Measurements from ENCODE around the gene FRMPD2. TPM values are rescaled to one million over a fixed set of nuclear protein-coding genes. Genes with fewer than 3 reads are reported as not detected.
"Not testable (repeated sequence)": the region's sequence is repeated elsewhere in the genome, so short reads cannot be mapped to it uniquely, and the experiment has no call there.

The FRMPD2 gene
- total RNA-seq, 2 donors from 2014 or later = 0.17 TPM; not detected in 1

- Mint-ChIP-seq H3K27me3 (peaks cover 41% of the 10 kb centered on the region), H3K36me3 (ENCODE audit: low read depth) (no peaks in the 10 kb centered on the region), H3K27ac (no peak overlapping the region), H3K4me3 (no peak overlapping the region), H3K4me1 (peaks cover 2% of the 10 kb centered on the region)
- H3K9me3 ChIP-seq (ENCODE audit: control insufficient read depth, low read length, poor library complexity, severe bottlenecking) = no peaks in the 10 kb centered on the region
- no peak for ATAC-seq
- no peak for DNase-seq
Observed at GRCh38 chr10:48245977-48246376, 28.5 kb downstream of the FRMPD2 start.

GRCh38 chr10:48243921-48244320 is 30.6 kb downstream of the FRMPD2 start:
- H3K27me3 Mint-ChIP-seq = peaks cover 40% of the 10 kb centered on the region
- H3K4me3 Mint-ChIP-seq; DNase-seq; H3K9me3 ChIP-seq (ENCODE audit: control insufficient read depth, low read length, poor library complexity, severe bottlenecking); H3K27ac Mint-ChIP-seq; H3K36me3 Mint-ChIP-seq (ENCODE audit: low read depth); H3K4me1 Mint-ChIP-seq; ATAC-seq: not testable (repeated sequence)

- DNase-seq (no peak), ATAC-seq (no peak)
- Mint-ChIP-seq H3K27me3 (peaks cover 39% of the 10 kb centered on the region), H3K27ac (no peak overlapping the region), H3K4me3 (no peak overlapping the region), H3K4me1 (peaks cover 2% of the 10 kb centered on the region), H3K36me3 (ENCODE audit: low read depth) (no peaks in the 10 kb centered on the region)
- no peaks in the 10 kb centered on the region for H3K9me3 ChIP-seq (ENCODE audit: control insufficient read depth, low read length, poor library complexity, severe bottlenecking)
Observed at GRCh38 chr10:48243487-48243886, 31.0 kb downstream of the FRMPD2 start.

GRCh38 chr10:48242171-48242904 is 32.2 kb downstream of the FRMPD2 start:
- peaks cover 36% of the 10 kb centered on the region for H3K27me3 Mint-ChIP-seq
- no peak overlapping the region for H3K4me3 Mint-ChIP-seq
- H3K36me3 Mint-ChIP-seq (ENCODE audit: low read depth) = no peaks in the 10 kb centered on the region
- no peaks in the 10 kb centered on the region for H3K9me3 ChIP-seq (ENCODE audit: control insufficient read depth, low read length, poor library complexity, severe bottlenecking)
- DNase-seq (no peak), ATAC-seq (no peak)
- H3K27ac Mint-ChIP-seq = no peak overlapping the region
- H3K4me1 Mint-ChIP-seq = no peaks in the 10 kb centered on the region

- DNase-seq = no peak
- ATAC-seq = no peak
- H3K9me3 ChIP-seq (ENCODE audit: control insufficient read depth, low read length, poor library complexity, severe bottlenecking) = no peaks in the 10 kb centered on the region
- H3K36me3 Mint-ChIP-seq (ENCODE audit: low read depth) = no peaks in the 10 kb centered on the region
- H3K27me3 Mint-ChIP-seq = peaks cover 29% of the 10 kb centered on the region
- H3K27ac Mint-ChIP-seq = no peak overlapping the region
- no peaks in the 10 kb centered on the region for H3K4me1 Mint-ChIP-seq
- H3K4me3 Mint-ChIP-seq = no peak overlapping the region
Observed at GRCh38 chr10:48241332-48241731, 33.2 kb downstream of the FRMPD2 start.

- Mint-ChIP-seq H3K4me1 (no peaks in the 10 kb centered on the region), H3K27me3 (peaks cover 34% of the 10 kb centered on the region), H3K27ac (no peak overlapping the region), H3K4me3 (no peak overlapping the region), H3K36me3 (ENCODE audit: low read depth) (no peaks in the 10 kb centered on the region)
- no peak for DNase-seq
- H3K9me3 ChIP-seq (ENCODE audit: control insufficient read depth, low read length, poor library complexity, severe bottlenecking) = no peaks in the 10 kb centered on the region
- ATAC-seq = no peak
Observed at GRCh38 chr10:48240196-48240595, 34.3 kb downstream of the FRMPD2 start.

- DNase-seq = no peak
- ATAC-seq = no peak
- no peak overlapping the region for H3K27ac Mint-ChIP-seq
- peaks cover 36% of the 10 kb centered on the region for H3K27me3 Mint-ChIP-seq
- H3K9me3 ChIP-seq (ENCODE audit: control insufficient read depth, low read length, poor library complexity, severe bottlenecking) = no peaks in the 10 kb centered on the region
- no peaks in the 10 kb centered on the region for H3K4me1 Mint-ChIP-seq
- no peak overlapping the region for H3K4me3 Mint-ChIP-seq
- H3K36me3 Mint-ChIP-seq (ENCODE audit: low read depth) = no peaks in the 10 kb centered on the region
Observed at GRCh38 chr10:48239618-48240017, 34.9 kb downstream of the FRMPD2 start.

GRCh38 chr10:48238826-48239520 is 35.5 kb downstream of the FRMPD2 start:
- no peak overlapping the region for H3K27ac Mint-ChIP-seq
- no peaks in the 10 kb centered on the region for H3K9me3 ChIP-seq (ENCODE audit: control insufficient read depth, low read length, poor library complexity, severe bottlenecking)
- no peak overlapping the region for H3K4me3 Mint-ChIP-seq
- H3K27me3 Mint-ChIP-seq = peaks cover 37% of the 10 kb centered on the region
- no peaks in the 10 kb centered on the region for H3K36me3 Mint-ChIP-seq (ENCODE audit: low read depth)
- H3K4me1 Mint-ChIP-seq = no peaks in the 10 kb centered on the region
- ATAC-seq (no peak), DNase-seq (no peak)

- no peaks in the 10 kb centered on the region for H3K4me1 Mint-ChIP-seq
- no peaks in the 10 kb centered on the region for H3K36me3 Mint-ChIP-seq (ENCODE audit: low read depth)
- DNase-seq (no peak), ATAC-seq (no peak)
- H3K4me3 Mint-ChIP-seq = no peak overlapping the region
- H3K27ac Mint-ChIP-seq = no peak overlapping the region
- no peaks in the 10 kb centered on the region for H3K9me3 ChIP-seq (ENCODE audit: control insufficient read depth, low read length, poor library complexity, severe bottlenecking)
- peaks cover 37% of the 10 kb centered on the region for H3K27me3 Mint-ChIP-seq
Observed at GRCh38 chr10:48237259-48238250, 36.9 kb downstream of the FRMPD2 start.

GRCh38 chr10:48236199-48236621 is 38.3 kb downstream of the FRMPD2 start:
- H3K36me3 Mint-ChIP-seq (ENCODE audit: low read depth) = no peaks in the 10 kb centered on the region
- peaks cover 39% of the 10 kb centered on the region for H3K27me3 Mint-ChIP-seq
- no peak for DNase-seq
- no peaks in the 10 kb centered on the region for H3K4me1 Mint-ChIP-seq
- no peaks in the 10 kb centered on the region for H3K9me3 ChIP-seq (ENCODE audit: control insufficient read depth, low read length, poor library complexity, severe bottlenecking)
- no peak for ATAC-seq
- H3K27ac Mint-ChIP-seq = no peak overlapping the region
- no peak overlapping the region for H3K4me3 Mint-ChIP-seq

- ATAC-seq = no peak
- DNase-seq = no peak
- H3K4me1 Mint-ChIP-seq = no peaks in the 10 kb centered on the region
- no peaks in the 10 kb centered on the region for H3K9me3 ChIP-seq (ENCODE audit: control insufficient read depth, low read length, poor library complexity, severe bottlenecking)
- H3K4me3 Mint-ChIP-seq = no peak overlapping the region
- no peaks in the 10 kb centered on the region for H3K36me3 Mint-ChIP-seq (ENCODE audit: low read depth)
- peaks cover 39% of the 10 kb centered on the region for H3K27me3 Mint-ChIP-seq
- H3K27ac Mint-ChIP-seq = no peak overlapping the region
Observed at GRCh38 chr10:48235501-48235900, 39.0 kb downstream of the FRMPD2 start.

- Mint-ChIP-seq H3K27ac (no peak overlapping the region), H3K36me3 (ENCODE audit: low read depth) (no peaks in the 10 kb centered on the region), H3K27me3 (peaks cover 39% of the 10 kb centered on the region), H3K4me1 (no peaks in the 10 kb centered on the region), H3K4me3 (no peak overlapping the region)
- no peaks in the 10 kb centered on the region for H3K9me3 ChIP-seq (ENCODE audit: control insufficient read depth, low read length, poor library complexity, severe bottlenecking)
- no peak for ATAC-seq
- DNase-seq = no peak
Observed at GRCh38 chr10:48234787-48235186, 39.7 kb downstream of the FRMPD2 start.

GRCh38 chr10:48234295-48234694 is 40.2 kb downstream of the FRMPD2 start:
- Mint-ChIP-seq H3K27ac (no peak overlapping the region), H3K4me3 (no peak overlapping the region), H3K27me3 (peaks cover 39% of the 10 kb centered on the region), H3K36me3 (ENCODE audit: low read depth) (no peaks in the 10 kb centered on the region), H3K4me1 (no peaks in the 10 kb centered on the region)
- H3K9me3 ChIP-seq (ENCODE audit: control insufficient read depth, low read length, poor library complexity, severe bottlenecking) = no peaks in the 10 kb centered on the region
- no peak for DNase-seq
- no peak for ATAC-seq
